Mucosa of stomach (tissue), 1 donor: ENCODE results near the gene STAT5A.
"Not testable (repeated sequence)": the region's sequence is repeated elsewhere in the genome, so short reads cannot be mapped to it uniquely, and the experiment has no call there.

Source experiments
- H3K27me3 ChIP-seq: one replicate; pipeline ENCODE4 v1.7.0; 2013; ENCODE audit warnings: mild to moderate bottlenecking, low read length; ENCODE audit not compliant: control insufficient read depth, insufficient read depth
- H3K36me3 ChIP-seq: one replicate; pipeline ENCODE4 v1.7.0; 2013; ENCODE audit warnings: low read length; ENCODE audit not compliant: control insufficient read depth, insufficient read depth
- H3K4me1 ChIP-seq: one replicate; pipeline ENCODE4 v1.7.0; 2013; ENCODE audit warnings: mild to moderate bottlenecking, low read length; ENCODE audit not compliant: control insufficient read depth, insufficient read depth
- H3K4me3 ChIP-seq: one replicate; pipeline ENCODE4 v1.7.0; 2013; ENCODE audit warnings: low read length
- H3K9ac ChIP-seq: one replicate; pipeline ENCODE4 v1.7.0; 2013; ENCODE audit warnings: mild to moderate bottlenecking, low read length, moderate library complexity
- H3K9me3 ChIP-seq: one replicate; pipeline ENCODE4 v1.7.0; 2013; ENCODE audit warnings: mild to moderate bottlenecking, low read length, moderate library complexity; ENCODE audit not compliant: control insufficient read depth
- donor health status: Pancreatic carcinoma.

STAT5A gene

DNA sequence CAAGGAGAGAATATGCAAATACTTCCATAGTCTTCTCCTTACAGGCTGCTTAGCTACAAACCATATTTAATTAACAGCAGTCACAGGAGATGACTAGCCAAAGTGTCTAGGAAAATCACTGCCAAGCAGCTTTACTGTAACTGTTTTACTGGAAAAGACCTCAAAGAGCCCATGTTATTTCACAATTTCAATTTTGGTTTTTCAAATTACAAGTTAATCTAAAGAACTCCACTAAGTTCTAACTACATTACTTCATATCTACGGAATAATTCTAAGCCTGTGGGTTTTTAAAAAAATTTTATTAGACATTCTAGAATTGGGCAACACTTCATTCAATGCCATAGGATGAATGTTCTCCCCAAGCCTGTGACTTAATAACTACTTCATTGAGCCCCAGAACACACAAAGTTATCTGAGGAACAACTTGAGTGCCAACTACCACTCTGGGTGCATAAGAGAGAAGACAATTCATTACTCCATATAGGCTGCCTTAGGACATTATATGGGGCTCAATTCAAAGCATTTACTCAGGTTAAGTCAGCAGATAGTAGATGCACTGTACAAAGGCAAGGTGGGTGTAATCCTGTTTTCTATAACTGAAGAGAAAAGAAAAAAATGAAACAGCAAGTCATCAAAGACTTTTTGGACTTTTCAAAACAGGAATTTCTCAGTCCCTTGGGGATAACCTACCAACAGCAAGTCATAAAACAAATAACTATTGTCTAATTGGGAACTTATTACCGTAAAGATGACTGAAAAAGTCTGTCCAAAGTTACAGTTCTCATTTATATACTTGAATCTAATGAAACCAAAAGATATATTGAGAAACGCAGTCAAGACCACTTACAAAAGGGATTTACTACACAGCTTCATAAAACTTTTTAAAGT is 66.9 kb downstream of the STAT5A start:
- H3K4me3 ChIP-seq, result no peak overlapping the region
- H3K9ac ChIP-seq, result no peak overlapping the region
- H3K9me3 ChIP-seq, result no peaks in the 10 kb centered on the region
- no peaks in the 10 kb centered on the region for H3K4me1 ChIP-seq
- no peaks in the 10 kb centered on the region for H3K36me3 ChIP-seq
- H3K27me3 ChIP-seq, result no peaks in the 10 kb centered on the region

DNA sequence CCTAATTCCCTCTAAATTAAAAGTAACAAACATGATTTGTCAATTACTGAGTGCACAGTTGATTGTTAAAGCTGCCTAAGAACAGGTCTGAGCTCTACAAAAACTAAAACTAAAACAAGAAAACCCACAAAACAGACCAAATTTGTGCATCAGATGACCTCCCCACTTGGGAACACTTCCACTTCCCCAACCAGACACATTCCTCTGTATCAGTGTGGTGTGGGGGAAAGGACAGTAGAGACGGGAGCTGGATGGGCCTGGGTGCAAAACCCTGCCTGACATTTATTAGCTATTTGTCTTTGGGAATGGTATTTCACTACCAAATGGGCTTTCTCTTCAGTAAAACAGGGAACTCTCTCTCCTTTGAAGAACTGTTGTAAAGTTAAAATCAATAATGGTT is 70.1 kb downstream of the STAT5A start:
- no peak overlapping the region for H3K9ac ChIP-seq

DNA sequence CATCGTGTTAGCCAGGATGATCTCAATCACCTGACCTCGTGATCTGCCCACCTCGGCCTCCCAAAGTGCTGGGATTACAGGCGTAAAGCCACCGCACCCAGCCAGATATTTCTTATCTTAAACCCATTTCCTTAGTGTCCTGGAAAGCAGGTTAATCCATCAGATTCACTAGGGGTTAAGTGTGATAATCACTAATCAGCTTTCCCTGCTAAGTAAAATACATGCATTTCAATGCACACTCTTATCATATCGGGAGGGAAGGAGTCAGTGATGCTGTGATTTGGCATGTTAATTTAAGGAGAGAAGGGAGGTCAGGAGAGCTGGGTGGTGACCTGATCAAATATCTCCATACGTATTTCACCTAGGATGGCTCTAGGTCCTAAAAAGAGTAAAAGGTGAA is 70.8 kb downstream of the STAT5A start:
- H3K27me3 ChIP-seq, result no peaks in the 10 kb centered on the region
- peaks cover 10% of the 10 kb centered on the region for H3K4me1 ChIP-seq
- no peaks in the 10 kb centered on the region for H3K36me3 ChIP-seq
- H3K9ac ChIP-seq, result no peak overlapping the region
- H3K4me3 ChIP-seq, result no peak overlapping the region
- no peaks in the 10 kb centered on the region for H3K9me3 ChIP-seq

More for the DNA sequence above, 70.1 kb downstream of the STAT5A start:
- Histone ChIP-seq H3K27me3 (no peaks in the 10 kb centered on the region), H3K36me3 (no peaks in the 10 kb centered on the region), H3K9me3 (no peaks in the 10 kb centered on the region), H3K4me3 (no peak overlapping the region), H3K4me1 (peaks cover 10% of the 10 kb centered on the region)

DNA sequence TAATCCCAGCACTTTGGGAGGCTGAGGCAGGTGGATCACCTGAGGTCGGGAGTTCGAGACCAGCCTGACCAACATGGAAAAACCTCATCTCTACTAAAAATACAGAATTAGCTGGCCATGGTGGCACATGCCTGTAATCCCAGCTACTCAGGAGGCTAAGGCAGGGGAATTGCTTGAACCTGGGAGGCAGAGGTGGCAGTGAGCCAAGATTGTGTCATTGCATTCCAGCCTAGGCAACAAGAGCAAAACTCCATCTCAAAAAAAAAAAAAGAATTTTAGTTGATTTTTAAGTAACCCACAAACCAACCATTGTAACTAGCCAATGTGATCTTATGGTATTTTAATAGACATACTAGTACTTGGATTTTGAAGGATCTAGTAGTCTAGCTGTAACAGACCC is 72.1 kb downstream of the STAT5A start:
- not testable (repeated sequence) for H3K9ac ChIP-seq, H3K36me3 ChIP-seq
- H3K4me1 ChIP-seq, result peaks cover 10% of the 10 kb centered on the region

More for the DNA sequence above, 72.1 kb downstream of the STAT5A start:
- not testable (repeated sequence) for H3K27me3 ChIP-seq, H3K4me3 ChIP-seq, H3K9me3 ChIP-seq
